Measurements from ENCODE around the gene SPAG17. TPM values are rescaled to one million over a fixed set of nuclear protein-coding genes. Genes with fewer than 3 reads are reported as not detected.

The SPAG17 gene
- total RNA-seq, 4 donors from 2014 or later, result 0.13 to 3.1 (median 1.4) TPM

DNA sequence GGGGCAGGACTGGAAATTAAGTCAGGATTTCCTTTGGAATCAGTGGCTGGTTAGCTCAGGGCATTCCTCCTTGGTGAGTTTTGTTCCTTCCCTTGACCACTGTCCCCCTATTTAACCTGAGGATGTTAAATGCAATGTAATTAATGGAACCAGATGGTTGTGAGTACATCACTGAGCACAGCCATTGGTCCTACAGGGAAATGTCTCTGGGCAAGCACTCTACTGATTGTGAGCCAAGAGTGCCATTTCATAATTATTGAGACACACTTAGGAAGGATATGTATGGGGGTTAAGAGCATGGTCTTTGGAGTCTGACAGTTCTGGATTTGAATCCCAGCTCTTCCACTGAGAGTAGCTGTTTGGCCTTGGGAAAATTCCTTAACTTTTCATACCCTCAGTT is 74.4 kb downstream of the SPAG17 start:
- Histone ChIP-seq H3K4me3 (no peak overlapping the region), H3K27me3 (no peaks in the 10 kb centered on the region), H3K36me3 (no peaks in the 10 kb centered on the region), H3K4me1 (no peaks in the 10 kb centered on the region), H3K9me3 (no peaks in the 10 kb centered on the region), H3K27ac (no peak overlapping the region)
- no peak for TF ChIP-seq EP300 (IDR thresholded peaks at IDR 0.05)
- TF ChIP-seq, protein P1, sequence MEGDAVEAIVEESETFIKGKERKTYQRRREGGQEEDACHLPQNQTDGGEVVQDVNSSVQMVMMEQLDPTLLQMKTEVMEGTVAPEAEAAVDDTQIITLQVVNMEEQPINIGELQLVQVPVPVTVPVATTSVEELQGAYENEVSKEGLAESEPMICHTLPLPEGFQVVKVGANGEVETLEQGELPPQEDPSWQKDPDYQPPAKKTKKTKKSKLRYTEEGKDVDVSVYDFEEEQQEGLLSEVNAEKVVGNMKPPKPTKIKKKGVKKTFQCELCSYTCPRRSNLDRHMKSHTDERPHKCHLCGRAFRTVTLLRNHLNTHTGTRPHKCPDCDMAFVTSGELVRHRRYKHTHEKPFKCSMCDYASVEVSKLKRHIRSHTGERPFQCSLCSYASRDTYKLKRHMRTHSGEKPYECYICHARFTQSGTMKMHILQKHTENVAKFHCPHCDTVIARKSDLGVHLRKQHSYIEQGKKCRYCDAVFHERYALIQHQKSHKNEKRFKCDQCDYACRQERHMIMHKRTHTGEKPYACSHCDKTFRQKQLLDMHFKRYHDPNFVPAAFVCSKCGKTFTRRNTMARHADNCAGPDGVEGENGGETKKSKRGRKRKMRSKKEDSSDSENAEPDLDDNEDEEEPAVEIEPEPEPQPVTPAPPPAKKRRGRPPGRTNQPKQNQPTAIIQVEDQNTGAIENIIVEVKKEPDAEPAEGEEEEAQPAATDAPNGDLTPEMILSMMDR (IDR thresholded peaks at IDR 0.05), result no peak
- TF ChIP-seq POLR2A (IDR thresholded peaks at IDR 0.05), result no peak
- no peak for TF ChIP-seq POLR2AphosphoS5 (IDR thresholded peaks at IDR 0.05)
- no peak for DNase-seq (ENCODE audit: low spot score in 2 of 2)

DNA sequence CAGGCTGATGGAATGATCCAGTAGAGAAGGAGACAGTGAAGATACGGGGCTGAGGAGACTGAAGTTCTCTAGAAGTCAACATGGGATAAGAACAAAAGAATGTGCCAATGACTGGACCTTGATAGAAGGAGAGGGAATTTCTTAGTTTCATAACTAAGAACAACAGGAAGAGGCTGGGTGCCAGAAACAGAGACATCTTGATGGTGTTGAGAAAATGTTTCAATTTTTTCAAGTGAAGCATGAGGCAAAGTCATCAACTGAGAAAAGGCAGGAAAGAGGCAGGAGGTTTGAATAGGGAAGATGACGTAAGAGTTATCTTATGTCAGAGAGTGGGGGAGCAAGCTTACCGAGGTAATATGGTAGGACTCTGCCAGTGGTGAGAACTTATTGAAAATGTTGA is 80.1 kb downstream of the SPAG17 start:
- Histone ChIP-seq H3K27me3 (no peaks in the 10 kb centered on the region), H3K4me3 (no peak overlapping the region), H3K27ac (no peak overlapping the region), H3K36me3 (no peaks in the 10 kb centered on the region), H3K4me1 (no peaks in the 10 kb centered on the region), H3K9me3 (no peaks in the 10 kb centered on the region)
- TF ChIP-seq, protein P1 (IDR thresholded peaks at IDR 0.05), result no peak
- TF ChIP-seq EP300 (IDR thresholded peaks at IDR 0.05) (no peak), POLR2AphosphoS5 (IDR thresholded peaks at IDR 0.05) (no peak), POLR2A (IDR thresholded peaks at IDR 0.05) (no peak)
- no peak for DNase-seq (ENCODE audit: low spot score in 2 of 2)
- 93% methylated on average over 3 of the region's 3 CpGs for WGBS

DNA sequence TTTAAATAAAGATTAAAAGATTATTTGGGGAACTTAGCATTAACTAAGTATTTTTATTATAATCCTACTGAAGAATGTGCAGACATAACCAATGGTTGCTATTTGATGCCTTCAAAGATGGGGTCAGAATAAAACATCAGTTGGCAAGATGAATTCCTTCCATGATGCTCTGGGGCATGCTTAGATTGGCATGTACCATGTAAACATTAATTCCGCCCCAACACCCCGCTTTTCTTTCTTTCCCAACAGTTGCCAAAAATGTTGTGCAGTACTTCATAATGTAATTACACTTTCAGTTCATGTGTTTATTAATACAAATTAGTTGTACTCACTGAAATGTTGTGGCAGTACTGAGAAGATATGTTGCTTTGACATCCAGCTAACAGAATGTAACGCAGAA is 82.6 kb downstream of the SPAG17 start:
- Histone ChIP-seq H3K27ac (no peak overlapping the region), H3K36me3 (no peaks in the 10 kb centered on the region), H3K4me3 (no peak overlapping the region), H3K9me3 (no peaks in the 10 kb centered on the region), H3K27me3 (no peaks in the 10 kb centered on the region), H3K4me1 (no peaks in the 10 kb centered on the region)
- WGBS, result 78% methylated on average over 3 of the region's 3 CpGs
- no peak for DNase-seq (ENCODE audit: low spot score in 2 of 2)
- TF ChIP-seq, protein P1 (IDR thresholded peaks at IDR 0.05), result no peak
- TF ChIP-seq POLR2AphosphoS5 (IDR thresholded peaks at IDR 0.05), result no peak
- no peak for TF ChIP-seq POLR2A (IDR thresholded peaks at IDR 0.05)

DNA sequence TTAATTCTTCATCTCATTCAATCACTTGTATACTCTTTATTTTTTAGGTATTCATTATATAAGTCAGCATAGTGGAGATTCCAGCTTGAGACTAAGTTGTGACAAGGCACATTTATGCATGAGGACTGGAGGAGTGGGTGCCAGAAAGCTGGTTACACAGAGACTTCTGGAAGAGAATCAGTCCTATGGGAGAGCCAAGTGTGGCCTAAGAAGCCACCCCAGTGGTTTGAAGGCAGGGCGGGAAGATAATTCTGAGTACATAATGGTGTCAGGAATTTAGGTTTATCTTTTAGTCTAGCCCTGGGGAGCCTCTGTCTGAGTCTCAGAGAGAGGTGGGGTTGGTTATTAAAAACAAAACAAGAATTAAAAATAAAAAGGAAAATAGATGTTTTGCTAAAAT is 83.0 kb downstream of the SPAG17 start:
- H3K4me1 ChIP-seq, result no peaks in the 10 kb centered on the region
- H3K27ac ChIP-seq, result no peak overlapping the region
- no peaks in the 10 kb centered on the region for H3K9me3 ChIP-seq
- H3K36me3 ChIP-seq, result no peaks in the 10 kb centered on the region
- WGBS, result 76% methylated on average over 1 of the region's 1 CpG
- H3K27me3 ChIP-seq, result no peaks in the 10 kb centered on the region
- TF ChIP-seq, protein P1 (IDR thresholded peaks at IDR 0.05), result no peak
- no peak overlapping the region for H3K4me3 ChIP-seq
- no peak for DNase-seq (ENCODE audit: low spot score in 2 of 2)

DNA sequence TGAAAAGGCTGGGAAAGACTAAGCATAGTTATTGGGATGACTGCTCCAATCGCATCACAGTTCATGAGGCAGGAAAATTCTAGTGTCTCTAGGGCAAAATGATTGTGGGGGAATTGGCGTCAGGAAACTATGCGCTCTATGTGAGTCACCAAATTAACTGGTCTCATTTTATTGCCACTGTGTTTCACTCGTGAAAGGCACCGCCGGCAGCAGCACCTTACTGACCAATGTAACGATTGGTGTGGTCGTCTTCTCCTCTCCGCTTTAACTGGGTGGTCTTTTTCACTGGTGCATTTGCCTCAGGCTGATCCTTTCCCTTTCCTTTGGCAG is 83.5 kb downstream of the SPAG17 start:
- H3K4me1 ChIP-seq, result no peaks in the 10 kb centered on the region
- WGBS, result 51% methylated on average over 9 of the region's 9 CpGs

More for the DNA sequence above, 83.5 kb downstream of the SPAG17 start:
- H3K4me3 ChIP-seq, result no peak overlapping the region
- no peak for TF ChIP-seq POLR2A (IDR thresholded peaks at IDR 0.05)
- TF ChIP-seq, protein P1 (IDR thresholded peaks at IDR 0.05), result no peak
- TF ChIP-seq EP300 (IDR thresholded peaks at IDR 0.05), result no peak
- TF ChIP-seq POLR2AphosphoS5 (IDR thresholded peaks at IDR 0.05), result no peak
- no peak for DNase-seq (ENCODE audit: low spot score in 2 of 2)
- no peaks in the 10 kb centered on the region for H3K36me3 ChIP-seq
- no peak overlapping the region for H3K27ac ChIP-seq
- no peaks in the 10 kb centered on the region for H3K27me3 ChIP-seq
- no peaks in the 10 kb centered on the region for H3K9me3 ChIP-seq

All from suprapubic skin (tissue), 4 donors.